Endothelial cell of umbilical vein (primary cell): ENCODE data around the gene MTFP1. TPM values are rescaled to one million over a fixed set of nuclear protein-coding genes. Genes with fewer than 3 reads are reported as not detected.

ENCODE experiments used
- BruUV-seq: library from RNA; stranded (reverse); fragments of 400-500 nt; replicated peaks from 2 replicates; lab custom pipeline; 2021; lab: Mats Ljungman, UMichigan
- CTCF ChIA-PET: fragments of 300-600, 350-600 bp; sonication (Branson Sonifier 250); formaldehyde crosslinking; loops from one replicate; lab custom pipeline; 2021; ENCODE audit warnings: antibody characterized with exemption, inconsistent platforms; lab: Charles Lee
- POLR2A ChIA-PET: fragments of 300-600, 350-600 bp; sonication (Branson Sonifier 250); formaldehyde crosslinking; loops from one replicate; lab custom pipeline; 2021; ENCODE audit warnings: antibody characterized with exemption, inconsistent platforms; lab: Charles Lee
- DNase-seq: peaks from one replicate; pipeline ENCODE4 v3.0.0-alpha.2; 2011; ENCODE audit warnings: low read depth, low spot score
- FAIRE-seq: peaks from 2 replicates; lab custom pipeline; 2011; peaks lifted over from hg19 to GRCh38; lab: Jason Lieb, UNC
- H2AFZ ChIP-seq: 2 replicates; pipeline ENCODE4 v1.6.0; 2012; ENCODE audit warnings: low read depth, low read length, control low read depth, inconsistent platforms
- H3K27ac ChIP-seq: 2 replicates; pipeline ENCODE4 v1.5.1; 2011; ENCODE audit warnings: low read depth, mild to moderate bottlenecking, control low read depth, low read length, moderate library complexity; ENCODE audit not compliant: insufficient read depth
- H3K27me3 ChIP-seq, 2 experiments: 2 replicates each; pipeline versions ENCODE4 v1.6.0 to v1.6.1; 2011; ENCODE audit warnings: low read length in 2 of 2, mixed read lengths in 1 of 2; ENCODE audit not compliant: control insufficient read depth in 2 of 2, insufficient read depth in 2 of 2
- H3K36me3 ChIP-seq, 2 experiments: 2 replicates in 1 of 2; 3 replicates in 1 of 2; pipeline ENCODE4 v1.5.1; 2011; ENCODE audit warnings: low read length in 2 of 2, mild to moderate bottlenecking in 1 of 2, moderate library complexity in 1 of 2; ENCODE audit not compliant: control insufficient read depth in 2 of 2, insufficient read depth in 2 of 2; ENCODE audit errors: extremely low read depth in 1 of 2
- H3K4me1 ChIP-seq: 3 replicates; pipeline ENCODE4 v1.5.1; 2011; ENCODE audit warnings: mild to moderate bottlenecking, low read length; ENCODE audit not compliant: control insufficient read depth, insufficient read depth; ENCODE audit errors: extremely low read depth
- H3K4me2 ChIP-seq: 2 replicates; pipeline ENCODE4 v1.6.1; 2011; ENCODE audit warnings: low read length, control low read depth, mixed read lengths; ENCODE audit not compliant: insufficient read depth
- H3K4me3 ChIP-seq, 3 experiments: fragments of 200-600 bp in 1 of 3; sonication (generic), shearing (Covaris generic) in 1 of 3; replicated peaks in 1 of 3; 2 replicates each; pipeline ENCODE4 v1.5.1; 2011 to 2016; ENCODE audit warnings: control low read depth in 3 of 3, low read length in 3 of 3, mild to moderate bottlenecking in 2 of 3, inconsistent platforms in 1 of 3, low read depth in 1 of 3, moderate library complexity in 1 of 3; ENCODE audit not compliant: insufficient read depth in 1 of 3
- H3K79me2 ChIP-seq: 2 replicates; pipeline ENCODE4 v1.6.0; 2012; ENCODE audit warnings: low read length, inconsistent platforms; ENCODE audit not compliant: control insufficient read depth, insufficient read depth
- H3K9ac ChIP-seq: replicated peaks from 2 replicates; pipeline ENCODE3; 2011; ENCODE audit warnings: low read length, control low read depth; ENCODE audit not compliant: insufficient read depth; ENCODE audit errors: extremely low read depth
- H3K9me1 ChIP-seq: replicated peaks from 3 replicates; pipeline ENCODE4 v1.6.0; 2011; ENCODE audit warnings: mild to moderate bottlenecking, low read length; ENCODE audit not compliant: control insufficient read depth, insufficient read depth; ENCODE audit errors: extremely low read depth
- H3K9me3 ChIP-seq: replicated peaks from 2 replicates; pipeline ENCODE4 v1.5.1; 2012; ENCODE audit warnings: low read length, inconsistent platforms; ENCODE audit not compliant: control insufficient read depth, insufficient read depth
- H4K20me1 ChIP-seq: replicated peaks from 2 replicates; pipeline ENCODE3; 2011; ENCODE audit warnings: mild to moderate bottlenecking, low read length; ENCODE audit not compliant: control insufficient read depth, insufficient read depth; ENCODE audit errors: extremely low read depth
- CTCF ChIP-seq, 2 donors: IDR thresholded peaks; 1 replicate in 1 of 2; 2 replicates in 1 of 2; pipeline ENCODE4 v1.5.1; 2011; ENCODE audit warnings: low read length in 2 of 2, mild to moderate bottlenecking in 2 of 2, moderate library complexity in 2 of 2, control low read depth in 1 of 2, inconsistent platforms in 1 of 2, low read depth in 1 of 2; ENCODE audit not compliant: insufficient read depth in 1 of 2; ENCODE audit errors: extremely low read depth in 1 of 2
- EZH2 ChIP-seq: IDR thresholded peaks from 2 replicates; pipeline ENCODE4 v1.6.1; 2012; ENCODE audit warnings: borderline replicate concordance, low read depth, mild to moderate bottlenecking, moderate library complexity, low read length, inconsistent platforms; ENCODE audit not compliant: severe bottlenecking
- FOS ChIP-seq: IDR thresholded peaks from 2 replicates; pipeline ENCODE4 v1.6.1; 2011; ENCODE audit warnings: mild to moderate bottlenecking, low read length, moderate library complexity, borderline replicate concordance; ENCODE audit not compliant: insufficient read depth
- GATA2 ChIP-seq: IDR thresholded peaks from 2 replicates; pipeline ENCODE4 v1.7.0; 2011; ENCODE audit warnings: low read depth, mild to moderate bottlenecking, moderate library complexity, mixed read lengths, low read length; ENCODE audit not compliant: insufficient read length, insufficient read depth
- JUN ChIP-seq: IDR thresholded peaks from 2 replicates; pipeline ENCODE4 v1.6.1; 2011; ENCODE audit warnings: borderline replicate concordance, low read depth; ENCODE audit not compliant: insufficient read length, insufficient read depth
- MYC ChIP-seq: IDR thresholded peaks from one replicate; pipeline ENCODE4 v1.6.1; 2011; ENCODE audit warnings: mild to moderate bottlenecking, low read depth, low read length
- POLR2A ChIP-seq: IDR thresholded peaks from 2 replicates; pipeline ENCODE4 v1.6.1; 2012; ENCODE audit warnings: low read depth, mild to moderate bottlenecking, control low read depth, low read length
- POLR2AphosphoS5 ChIP-seq: IDR thresholded peaks from 2 replicates; pipeline ENCODE4 v1.6.1; 2012; ENCODE audit warnings: low read depth, mild to moderate bottlenecking, control low read depth, low read length, moderate library complexity; ENCODE audit not compliant: insufficient read depth
- dilution Hi-C: fragments of 300-500 bp; cut with MboI; formaldehyde crosslinking; loops from one replicate; pipeline ENCODE4 v1.15.0; 2019; ENCODE audit warnings: low sequenced_read_pairs; ENCODE audit not compliant: extremely low pct_ligation_motif_present
- intact Hi-C: fragments of 100-400 bp; cut with micrococcal nuclease; formaldehyde crosslinking; loops from one replicate; pipeline ENCODE4 v1.10.0; 2022
- polyA plus RNA-seq, 4 experiments: library from polyadenylated mRNA; depleted of rRNA in 3 of 4; stranded (reverse) in 3 of 4; unstranded in 1 of 4; fragments of >200 nt; gene quantifications; 2 replicates each; pipeline versions ENCODE4 v1.2.1 to v1.2.3, GENCODE V29; 2011 to 2012; ENCODE audit warnings: missing spikeins in 1 of 4
- total RNA-seq: library from RNA; stranded (reverse); gene quantifications from 2 replicates; pipeline ENCODE4 v1.2.3, GENCODE V29; 2021
- TF ChIP-seq, protein P1 (sequence below): IDR thresholded peaks from 2 replicates; pipeline ENCODE4 v1.6.1; 2011; ENCODE audit not compliant: insufficient read depth, insufficient read length

MTFP1 gene
- total and polyA plus RNA-seq, 2 donors (not counting 3 experiments of a cell fraction or from before 2014, with no cell fraction given) = 30.3 to 41.9 TPM

GRCh38 chr22:30390974-30391691, 34.4 kb upstream of the MTFP1 start:
- dilution Hi-C loops (no loop called here), intact Hi-C loops (loop anchor here (1.0 to 5.0 kb wide), 3 partner anchors 35 to 216 kb away; partner anchors contain the start of gene TCN2)
- BruUV-seq = no TSS peak
- Histone ChIP-seq H3K27me3 (no peaks in the 10 kb centered on the region), H3K27ac (peak overlapping the region; percentile 37), H3K36me3 (no peaks in the 10 kb centered on the region), H3K9ac (no peak overlapping the region), H3K79me2 (no peaks in the 10 kb centered on the region), H3K9me1 (no peaks in the 10 kb centered on the region), H3K4me2 (no peak overlapping the region), H3K4me3 (no peak overlapping the region), H2AFZ (peak overlapping the region; percentile 68), H3K4me1 (peaks cover 13% of the 10 kb centered on the region), H4K20me1 (no peaks in the 10 kb centered on the region), H3K9me3 (no peaks in the 10 kb centered on the region)
- ChIA-PET CTCF (interaction anchor here (0.6 to 4.3 kb wide), 18 partner anchors 10 to 364 kb away, joined by 3 to 58 read pairs (median 5); partner anchors contain the start of genes CASTOR1 and MTFP1), POLR2A (no interaction called here)
- TF ChIP-seq CTCF (IDR thresholded peaks at IDR 0.05; ENCODE audit: extremely low read depth in 1 of 2, insufficient read depth in 1 of 2, low read depth in 1 of 2, low read length in 2 of 2) (peak; percentile 84 to 85), POLR2A (no peak)
- DNase-seq = peak; percentile 85
- peak; percentile 96 for FAIRE-seq

DNA sequence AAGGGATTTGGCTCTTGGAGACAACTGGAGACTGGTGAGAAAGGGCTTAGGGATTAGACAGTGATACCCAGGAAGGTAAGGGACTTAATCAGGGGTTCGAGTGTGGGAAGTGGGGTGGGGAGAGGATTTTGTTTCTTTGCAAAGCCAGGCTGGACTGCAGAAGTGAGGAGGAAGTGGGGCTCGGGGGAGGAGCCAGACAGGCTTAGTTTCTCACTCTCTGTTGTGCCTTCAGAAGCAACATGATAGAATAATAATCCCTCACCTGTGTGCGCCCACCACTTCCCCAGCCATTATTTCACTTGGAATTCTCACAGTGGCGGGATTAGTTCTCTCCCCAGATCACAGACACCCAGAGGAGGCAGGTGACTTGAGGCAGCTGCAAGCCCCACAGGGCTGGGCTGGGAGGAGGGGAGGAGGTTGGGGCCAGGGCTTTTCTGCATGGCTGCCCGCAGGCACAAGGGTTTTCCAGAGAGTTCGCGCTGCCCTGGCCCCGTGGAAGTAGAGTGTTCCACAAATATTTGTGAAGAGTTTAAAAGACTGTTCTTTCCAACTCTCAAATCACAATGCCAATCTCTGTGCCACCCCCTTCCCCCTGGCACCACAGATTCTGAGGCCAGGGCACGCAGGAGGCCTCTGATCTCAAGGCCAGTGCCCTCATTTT, 32.8 kb upstream of the MTFP1 start:
- Histone ChIP-seq H3K9me3 (no peaks in the 10 kb centered on the region), H4K20me1 (no peaks in the 10 kb centered on the region), H3K9me1 (no peaks in the 10 kb centered on the region), H3K4me2 (no peak overlapping the region), H3K79me2 (peaks cover 14% of the 10 kb centered on the region), H3K36me3 (no peaks in the 10 kb centered on the region), H3K4me1 (peaks cover 12% of the 10 kb centered on the region), H3K4me3 (no peak overlapping the region), H3K27ac (no peak overlapping the region), H2AFZ (no peak overlapping the region), H3K9ac (no peak overlapping the region), H3K27me3 (no peaks in the 10 kb centered on the region)
- no TSS peak for BruUV-seq
- FAIRE-seq (no peak), DNase-seq (no peak)
- dilution Hi-C loops = no loop called here
- ChIA-PET CTCF (interaction anchor here (0.9 to 4.3 kb wide), 11 partner anchors 28 to 363 kb away, joined by 3 to 58 read pairs (median 9); partner anchors contain the start of gene MTFP1), POLR2A (no interaction called here)
- TF ChIP-seq, protein P1, sequence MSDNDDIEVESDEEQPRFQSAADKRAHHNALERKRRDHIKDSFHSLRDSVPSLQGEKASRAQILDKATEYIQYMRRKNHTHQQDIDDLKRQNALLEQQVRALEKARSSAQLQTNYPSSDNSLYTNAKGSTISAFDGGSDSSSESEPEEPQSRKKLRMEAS = no peak
- TF ChIP-seq POLR2A = no peak
- no peak for TF ChIP-seq CTCF (IDR thresholded peaks at IDR 0.05; ENCODE audit: extremely low read depth in 1 of 2, insufficient read depth in 1 of 2, low read depth in 1 of 2, low read length in 2 of 2)
- no peak for TF ChIP-seq FOS
- TF ChIP-seq EZH2 = no peak
- TF ChIP-seq POLR2AphosphoS5 = no peak
- no peak for TF ChIP-seq MYC
- no peak for TF ChIP-seq GATA2
- no peak for TF ChIP-seq JUN
- intact Hi-C loops = loop anchor here (5.0 kb wide), 1 partner anchor 215 kb away; the partner anchor contains the start of gene TCN2
